Esophagus muscularis mucosa (tissue), 4 donors: Measurements from ENCODE around the gene SPATA16. TPM values are rescaled to one million over a fixed set of nuclear protein-coding genes. Genes with fewer than 3 reads are reported as not detected.
"Not testable (repeated sequence)": the region's sequence is repeated elsewhere in the genome, so short reads cannot be mapped to it uniquely, and the experiment has no call there.

Experiments
- DNase-seq: peaks from one replicate; pipeline ENCODE4 v3.0.0-alpha.2; 2017; ENCODE audit errors: extremely low spot score
- H3K27ac ChIP-seq, 4 donors: fragments of 200-600 bp; sonication (generic); replicated peaks in 1 of 4; 1 replicate in 3 of 4; 2 replicates in 1 of 4; pipeline ENCODE4 v1.5.1; 2016 to 2019; ENCODE audit warnings: mild to moderate bottlenecking in 1 of 4
- H3K27me3 ChIP-seq, 4 donors: fragments of 200-600 bp; sonication (generic); one replicate each; pipeline versions ENCODE4 v1.5.1 to v1.6.0; 2016 to 2019
- H3K36me3 ChIP-seq, 4 donors: fragments of 200-600 bp; sonication (generic); one replicate each; pipeline ENCODE4 v1.5.1; 2016 to 2019
- H3K4me1 ChIP-seq, 4 donors: fragments of 200-600 bp; sonication (generic); one replicate each; pipeline ENCODE4 v1.5.1; 2016 to 2019
- H3K4me3 ChIP-seq, 4 donors: fragments of 200-600 bp; sonication (generic); 1 replicate in 2 of 4; 2 replicates in 2 of 4; pipeline ENCODE4 v1.5.1; 2016 to 2019; ENCODE audit warnings: mild to moderate bottlenecking in 4 of 4, moderate library complexity in 1 of 4
- H3K9me3 ChIP-seq, 4 donors: fragments of 200-600 bp; sonication (generic); 1 replicate in 3 of 4; 2 replicates in 1 of 4; pipeline ENCODE4 v1.5.1; 2016 to 2019
- CTCF ChIP-seq, 3 experiments: fragments of 200-600 bp in 2 of 3; fragments of 450-650 bp in 1 of 3; sonication (generic) in 2 of 3; IDR thresholded peaks; one replicate each; pipeline ENCODE4 v1.5.1; 2017 to 2019; ENCODE audit warnings: antibody characterized with exemption in 3 of 3, mild to moderate bottlenecking in 2 of 3, moderate library complexity in 1 of 3
- EP300 ChIP-seq: sonication (generic); formaldehyde crosslinking; IDR thresholded peaks from one replicate; pipeline ENCODE4 v1.6.1; 2017; ENCODE audit warnings: antibody characterized with exemption
- POLR2A ChIP-seq: fragments of 450-650 bp; IDR thresholded peaks from one replicate; pipeline ENCODE4 v1.6.1; 2017; ENCODE audit warnings: antibody characterized with exemption, moderate library complexity, mild to moderate bottlenecking, low read depth
- POLR2AphosphoS5 ChIP-seq, 2 donors: sonication (generic); formaldehyde crosslinking; IDR thresholded peaks; one replicate each; pipeline ENCODE4 v1.6.1; 2017; ENCODE audit warnings: antibody characterized with exemption in 2 of 2
- whole genome bisulfite sequencing: methylation state at CpG from one replicate; pipeline ENCODE4 v1.1.5; 2018; 5-methylcytosine and 5-hydroxymethylcytosine counted together
- intact Hi-C: fragments of 100-400 bp; cut with DNase I; formaldehyde crosslinking; loops from one replicate; pipeline ENCODE4 v1.15.1; 2023
- total RNA-seq, 4 donors: library from RNA; depleted of rRNA; stranded (reverse); fragments of >200 nt; gene quantifications; one replicate each; pipeline versions ENCODE4 v1.1.0 to v1.2.1, GENCODE V29; 2016

Gene SPATA16
- total RNA-seq: not detected

- no peaks in the 10 kb centered on the region for H3K36me3 ChIP-seq
- DNase-seq: no peak
- H3K27me3 ChIP-seq: no peaks in the 10 kb centered on the region
- WGBS: 92% methylated on average over 18 of the region's 18 CpGs
- no peak within 1 kb of the TSS for H3K4me3 ChIP-seq
- no peaks in the 10 kb centered on the region for H3K9me3 ChIP-seq
- intact Hi-C loops: no loop called here
- H3K4me1 ChIP-seq: no peaks in the 10 kb centered on the region
- H3K27ac ChIP-seq: no peak within 1 kb of the TSS
- no peak for TF ChIP-seq POLR2A
- no peak for TF ChIP-seq POLR2AphosphoS5 (IDR thresholded peaks at IDR 0.05)
Measured at GRCh38 chr3:173140986-173141385, at the start of gene SPATA16. Gene SPATA16 (minus strand): TSS chr3:173141235. CDS start chr3:173117731, 23,504 bp downstream.

GRCh38 chr3:173183022-173183421, 42.0 kb upstream of the SPATA16 start:
- H3K27ac ChIP-seq, H3K4me1 ChIP-seq, H3K4me3 ChIP-seq, H3K36me3 ChIP-seq, H3K27me3 ChIP-seq, intact Hi-C loops, H3K9me3 ChIP-seq, DNase-seq: not testable (repeated sequence)
- WGBS: 78% methylated on average over 3 of the region's 4 CpGs

GRCh38 chr3:173173652-173174051, 32.6 kb upstream of the SPATA16 start:
- intact Hi-C loops: no loop called here
- Histone ChIP-seq H3K36me3 (no peaks in the 10 kb centered on the region), H3K27ac (no peak overlapping the region), H3K9me3 (no peaks in the 10 kb centered on the region), H3K4me1 (no peaks in the 10 kb centered on the region), H3K4me3 (no peak overlapping the region), H3K27me3 (no peaks in the 10 kb centered on the region)
- DNase-seq: no peak
- 49% methylated on average over 2 of the region's 2 CpGs for WGBS
- TF ChIP-seq EP300: no peak
- no peak for TF ChIP-seq POLR2AphosphoS5 (IDR thresholded peaks at IDR 0.05)
- TF ChIP-seq CTCF (IDR thresholded peaks at IDR 0.05): no peak
- no peak for TF ChIP-seq POLR2A

- H3K36me3 ChIP-seq, intact Hi-C loops, DNase-seq, H3K27me3 ChIP-seq, H3K4me3 ChIP-seq, H3K9me3 ChIP-seq, H3K4me1 ChIP-seq, H3K27ac ChIP-seq: not testable (repeated sequence)
- WGBS: 90% methylated on average over 3 of the region's 8 CpGs
Measured at GRCh38 chr3:173159139-173159538, 18.1 kb upstream of the SPATA16 start.

- H3K4me1 ChIP-seq, H3K27ac ChIP-seq, H3K9me3 ChIP-seq, H3K36me3 ChIP-seq, DNase-seq, H3K4me3 ChIP-seq, intact Hi-C loops, H3K27me3 ChIP-seq: not testable (repeated sequence)
- 92% methylated on average over 9 of the region's 9 CpGs for WGBS
Measured at GRCh38 chr3:173156533-173156932, 15.5 kb upstream of the SPATA16 start.

GRCh38 chr3:173153631-173154030, 12.6 kb upstream of the SPATA16 start:
- intact Hi-C loops: no loop called here
- H3K36me3 ChIP-seq: no peaks in the 10 kb centered on the region
- TF ChIP-seq POLR2AphosphoS5 (IDR thresholded peaks at IDR 0.05): no peak
- TF ChIP-seq POLR2A: no peak
- no peak for TF ChIP-seq CTCF (IDR thresholded peaks at IDR 0.05)
- no peak for TF ChIP-seq EP300
- no peaks in the 10 kb centered on the region for H3K27me3 ChIP-seq
- 86% methylated on average over 2 of the region's 2 CpGs for WGBS
- H3K4me1 ChIP-seq: no peaks in the 10 kb centered on the region
- H3K4me3 ChIP-seq: no peak overlapping the region
- H3K27ac ChIP-seq: no peak overlapping the region
- H3K9me3 ChIP-seq: no peaks in the 10 kb centered on the region
- DNase-seq: no peak

- H3K4me3 ChIP-seq: no peak overlapping the region
- H3K4me1 ChIP-seq: no peaks in the 10 kb centered on the region
- TF ChIP-seq EP300 (no peak), POLR2AphosphoS5 (IDR thresholded peaks at IDR 0.05) (no peak), POLR2A (no peak), CTCF (IDR thresholded peaks at IDR 0.05) (no peak)
- no peaks in the 10 kb centered on the region for H3K9me3 ChIP-seq
- H3K36me3 ChIP-seq: no peaks in the 10 kb centered on the region
- intact Hi-C loops: no loop called here
- no peak overlapping the region for H3K27ac ChIP-seq
- H3K27me3 ChIP-seq: no peaks in the 10 kb centered on the region
- 91% methylated on average over 2 of the region's 2 CpGs for WGBS
- DNase-seq: no peak
Measured at GRCh38 chr3:173139420-173139819, 1.6 kb downstream of the SPATA16 start.
